GM12878 (cell line): ENCODE data around the gene IDS. TPM values are rescaled to one million over a fixed set of nuclear protein-coding genes. Genes with fewer than 3 reads are reported as not detected.

Experiments used
- ATAC-seq: fragments of 200-7000 bp; cut with Tn5 transposase; 3 replicates; pipeline ENCODE4 v1.9.1; 2020; ENCODE audit warnings: mild to moderate bottlenecking, moderate library complexity
- BruUV-seq: library from RNA; stranded (reverse); fragments of 400-500 nt; replicated peaks from 2 replicates; lab custom pipeline; 2021; lab: Mats Ljungman, UMichigan
- CTCF ChIA-PET: fragments of 300-600 bp; sonication (Branson Sonifier 250); formaldehyde crosslinking; extraction: SDS; loops from one replicate; lab custom pipeline; 2021; ENCODE audit warnings: inconsistent platforms; lab: Yijun Ruan, JAX
- POLR2A ChIA-PET: fragments of 350-600 bp; formaldehyde crosslinking; extraction: SDS; loops from one replicate; lab custom pipeline; 2021; ENCODE audit warnings: inconsistent platforms; lab: Charles Lee
- RAD21 ChIA-PET: fragments of 300-600 bp; sonication (Branson Sonifier 250); formaldehyde crosslinking; loops from one replicate; lab custom pipeline; 2023; ENCODE audit warnings: antibody characterized with exemption; ENCODE audit not compliant: unreplicated experiment; lab: Charles Lee
- SMC1A ChIA-PET: fragments of 300-600 bp; sonication (Branson Sonifier 250); formaldehyde crosslinking; loops from one replicate; lab custom pipeline; 2023; ENCODE audit not compliant: unreplicated experiment, uncharacterized antibody; lab: Charles Lee
- DNase-seq: peaks from one replicate; pipeline ENCODE4 v3.0.0-alpha.2; 2011; ENCODE audit warnings: low read depth, low spot score
- FAIRE-seq: peaks from 3 replicates; lab custom pipeline; 2011; peaks lifted over from hg19 to GRCh38; lab: Jason Lieb, UNC
- H2AFZ ChIP-seq: 2 replicates; pipeline ENCODE4 v1.6.0; 2011; ENCODE audit warnings: low read depth, low read length, control low read depth; ENCODE audit not compliant: control insufficient read depth
- H3K27ac ChIP-seq: 2 replicates; pipeline ENCODE4 v1.5.1; 2011; ENCODE audit warnings: control low read depth; ENCODE audit not compliant: control insufficient read depth, insufficient read depth
- H3K27me3 ChIP-seq, 2 experiments: replicated peaks in 1 of 2; 2 replicates each; pipeline versions ENCODE4 v1.6.0 to v1.6.1; 2011; ENCODE audit warnings: low read length in 1 of 2; ENCODE audit not compliant: control insufficient read depth in 2 of 2, insufficient read depth in 2 of 2
- H3K36me3 ChIP-seq, 2 experiments: 2 replicates each; pipeline ENCODE4 v1.5.1; 2011; ENCODE audit warnings: low read length in 1 of 2; ENCODE audit not compliant: control insufficient read depth in 2 of 2, insufficient read depth in 2 of 2
- H3K4me1 ChIP-seq: 2 replicates; pipeline ENCODE4 v1.6.1; 2011; ENCODE audit warnings: mild to moderate bottlenecking, low read length, moderate library complexity, mixed read lengths; ENCODE audit not compliant: control insufficient read depth, insufficient read depth
- H3K4me2 ChIP-seq: 2 replicates; pipeline ENCODE4 v1.6.0; 2011; ENCODE audit warnings: control low read depth; ENCODE audit not compliant: control insufficient read depth, insufficient read depth
- H3K4me3 ChIP-seq: fragments of 200-600 bp; sonication (generic); 2 replicates; pipeline ENCODE4 v1.5.1; 2016
- H3K79me2 ChIP-seq: 2 replicates; pipeline ENCODE4 v1.6.0; 2011; ENCODE audit warnings: low read length; ENCODE audit not compliant: control insufficient read depth, insufficient read depth
- H3K9ac ChIP-seq: 2 replicates; pipeline ENCODE4 v1.8.0; 2011; ENCODE audit warnings: low read length, control low read depth, mixed read lengths; ENCODE audit not compliant: control insufficient read depth, insufficient read depth
- H3K9me3 ChIP-seq: replicated peaks from 3 replicates; pipeline ENCODE4 v1.5.1; 2011; ENCODE audit warnings: mild to moderate bottlenecking, low read length; ENCODE audit not compliant: control insufficient read depth, insufficient read depth
- H4K20me1 ChIP-seq: 2 replicates; pipeline ENCODE4 v1.6.0; 2011; ENCODE audit not compliant: control insufficient read depth, insufficient read depth
- CEBPB ChIP-seq, 2 experiments: fragments of 150-350 bp in 1 of 2; IDR thresholded peaks; 2 replicates each; pipeline ENCODE4 v1.6.1; 2012 to 2014; ENCODE audit warnings: low read depth in 2 of 2, low read length in 2 of 2, borderline replicate concordance in 1 of 2, inconsistent platforms in 1 of 2
- NR2F1 ChIP-seq: fragments of 450-650 bp; conservative IDR thresholded peaks from 2 replicates; pipeline ENCODE4 v1.6.1; 2017; ENCODE audit warnings: mild to moderate bottlenecking
- NRF1 ChIP-seq: conservative IDR thresholded peaks from 2 replicates; pipeline ENCODE4 v1.6.1; 2011; ENCODE audit warnings: mild to moderate bottlenecking, low read depth, low read length, improper control_type of control experiment
- WGBS: methylation state at CpG from one replicate; pipeline ENCODE4 v1.1.6; 2016; ENCODE audit warnings: low lambda C conversion rate; ENCODE audit not compliant: insufficient replicate concordance, insufficient coverage; ENCODE audit errors: missing lambda C conversion rate; 5-methylcytosine and 5-hydroxymethylcytosine counted together
- in situ Hi-C: fragments of 300-500 bp; cut with MboI; formaldehyde crosslinking; loops from 9 replicates; pipeline ENCODE4 v1.14.3; 2018; ENCODE audit warnings: mixed read lengths
- intact Hi-C: fragments of 100-400 bp; cut with micrococcal nuclease; formaldehyde crosslinking; loops from one replicate; pipeline ENCODE4 v1.14.2; 2022; ENCODE audit not compliant: unreplicated experiment
- polyA plus RNA-seq, 11 experiments: library from polyadenylated mRNA; depleted of rRNA in 4 of 11; unstranded in 6 of 11; stranded (reverse) in 5 of 11; fragments of >200 nt; fragmentation: Nextera tagmentation in 4 of 11; fragmentation: Illumina TruSeq in 1 of 11; extraction: Ambion mirVana in 4 of 11; extraction: Trizol in 1 of 11; gene quantifications; 1 replicate in 1 of 11; 2 replicates in 10 of 11; pipeline versions ENCODE4 v1.2.1 to v1.2.3, GENCODE V29; 2011 to 2016; ENCODE audit warnings: inconsistent platforms in 2 of 11, missing spikeins in 2 of 11, low read depth in 1 of 11
- total RNA-seq, 4 experiments: library from RNA; depleted of rRNA in 3 of 4; stranded (reverse); fragments of >200 nt in 3 of 4; fragmentation: Illumina TruSeq in 1 of 4; extraction: Trizol in 1 of 4; gene quantifications; 2 replicates each; pipeline versions ENCODE4 v1.2.1 to v1.2.3, GENCODE V29; 2013 to 2021
- TF ChIP-seq, protein P1 (sequence below): IDR thresholded peaks from 2 replicates; pipeline ENCODE4 v1.6.1; 2012; ENCODE audit warnings: mild to moderate bottlenecking, low read depth, low read length
- TF ChIP-seq, protein P2 (sequence below): fragments of 450-650 bp; IDR thresholded peaks from 2 replicates; pipeline ENCODE4 v1.6.1; 2018; ENCODE audit warnings: borderline replicate concordance, mild to moderate bottlenecking; ENCODE audit not compliant: partially characterized antibody
- TF ChIP-seq, protein P3 (sequence below): fragments of 450-650 bp; conservative IDR thresholded peaks from 2 replicates; pipeline ENCODE4 v1.6.1; 2017; ENCODE audit warnings: mild to moderate bottlenecking, moderate library complexity

Gene IDS
- total and polyA plus RNA-seq, 10 of the 15 experiments (the other 5 are each of a cell fraction or from before 2014, with no cell fraction given) = 6.1 to 79.1 (median 51.7) TPM

DNA sequence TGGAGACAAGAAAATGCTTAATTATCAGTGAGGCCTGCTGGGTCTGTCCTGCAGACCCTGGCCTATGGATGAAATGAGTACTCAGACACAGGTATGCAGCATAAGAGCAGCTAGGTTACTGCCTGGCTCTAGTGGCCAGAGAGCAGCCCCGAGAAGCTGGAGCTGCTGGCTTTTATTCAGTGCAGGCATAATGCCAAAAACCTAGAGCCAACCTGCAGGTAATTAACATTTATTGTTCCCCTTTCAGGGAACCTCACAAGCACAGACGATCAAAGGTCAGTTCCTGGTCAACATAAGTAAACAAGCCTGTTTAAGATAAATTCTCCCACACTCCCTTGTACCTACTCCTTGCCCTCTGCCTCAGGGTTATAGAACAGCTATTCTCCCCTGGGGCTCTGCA, 13.3 kb downstream of the IDS start:
- Histone ChIP-seq H3K9me3 (no peaks in the 10 kb centered on the region), H3K4me1 (no peaks in the 10 kb centered on the region), H3K36me3 (peaks cover 8% of the 10 kb centered on the region in 2 experiments; a peak in 3 of 4 replicates), H3K4me2 (no peak overlapping the region), H3K79me2 (no peaks in the 10 kb centered on the region), H4K20me1 (no peaks in the 10 kb centered on the region), H3K9ac (no peak overlapping the region), H3K27ac (no peak overlapping the region), H3K27me3 (no peaks in the 10 kb centered on the region), H3K4me3 (no peak overlapping the region), H2AFZ (no peak overlapping the region)
- intact Hi-C loops (no loop called here), in situ Hi-C loops (no loop called here)
- no peak for FAIRE-seq
- 20% methylated on average over 2 of the region's 2 CpGs for WGBS
- BruUV-seq = no TSS peak
- ATAC-seq = no peak
- RAD21 ChIA-PET = no interaction called here
- DNase-seq = no peak
- CTCF ChIA-PET = no interaction called here
- SMC1A ChIA-PET = interaction anchor here (1.7 kb wide), 1 partner anchor 8 kb away, joined by 5 read pairs; no protein-coding TSS in a partner anchor
- TF ChIP-seq, protein P1, sequence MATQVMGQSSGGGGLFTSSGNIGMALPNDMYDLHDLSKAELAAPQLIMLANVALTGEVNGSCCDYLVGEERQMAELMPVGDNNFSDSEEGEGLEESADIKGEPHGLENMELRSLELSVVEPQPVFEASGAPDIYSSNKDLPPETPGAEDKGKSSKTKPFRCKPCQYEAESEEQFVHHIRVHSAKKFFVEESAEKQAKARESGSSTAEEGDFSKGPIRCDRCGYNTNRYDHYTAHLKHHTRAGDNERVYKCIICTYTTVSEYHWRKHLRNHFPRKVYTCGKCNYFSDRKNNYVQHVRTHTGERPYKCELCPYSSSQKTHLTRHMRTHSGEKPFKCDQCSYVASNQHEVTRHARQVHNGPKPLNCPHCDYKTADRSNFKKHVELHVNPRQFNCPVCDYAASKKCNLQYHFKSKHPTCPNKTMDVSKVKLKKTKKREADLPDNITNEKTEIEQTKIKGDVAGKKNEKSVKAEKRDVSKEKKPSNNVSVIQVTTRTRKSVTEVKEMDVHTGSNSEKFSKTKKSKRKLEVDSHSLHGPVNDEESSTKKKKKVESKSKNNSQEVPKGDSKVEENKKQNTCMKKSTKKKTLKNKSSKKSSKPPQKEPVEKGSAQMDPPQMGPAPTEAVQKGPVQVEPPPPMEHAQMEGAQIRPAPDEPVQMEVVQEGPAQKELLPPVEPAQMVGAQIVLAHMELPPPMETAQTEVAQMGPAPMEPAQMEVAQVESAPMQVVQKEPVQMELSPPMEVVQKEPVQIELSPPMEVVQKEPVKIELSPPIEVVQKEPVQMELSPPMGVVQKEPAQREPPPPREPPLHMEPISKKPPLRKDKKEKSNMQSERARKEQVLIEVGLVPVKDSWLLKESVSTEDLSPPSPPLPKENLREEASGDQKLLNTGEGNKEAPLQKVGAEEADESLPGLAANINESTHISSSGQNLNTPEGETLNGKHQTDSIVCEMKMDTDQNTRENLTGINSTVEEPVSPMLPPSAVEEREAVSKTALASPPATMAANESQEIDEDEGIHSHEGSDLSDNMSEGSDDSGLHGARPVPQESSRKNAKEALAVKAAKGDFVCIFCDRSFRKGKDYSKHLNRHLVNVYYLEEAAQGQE = no peak
- TF ChIP-seq CEBPB (IDR thresholded peaks at IDR 0.05; ENCODE audit: borderline replicate concordance in 1 of 2, low read depth in 2 of 2, low read length in 2 of 2) (no peak), NR2F1 (0 out of 2 replicates have a peak, but pooled peaks have one; percentile 33), NRF1 (no peak)
- TF ChIP-seq, protein P2, sequence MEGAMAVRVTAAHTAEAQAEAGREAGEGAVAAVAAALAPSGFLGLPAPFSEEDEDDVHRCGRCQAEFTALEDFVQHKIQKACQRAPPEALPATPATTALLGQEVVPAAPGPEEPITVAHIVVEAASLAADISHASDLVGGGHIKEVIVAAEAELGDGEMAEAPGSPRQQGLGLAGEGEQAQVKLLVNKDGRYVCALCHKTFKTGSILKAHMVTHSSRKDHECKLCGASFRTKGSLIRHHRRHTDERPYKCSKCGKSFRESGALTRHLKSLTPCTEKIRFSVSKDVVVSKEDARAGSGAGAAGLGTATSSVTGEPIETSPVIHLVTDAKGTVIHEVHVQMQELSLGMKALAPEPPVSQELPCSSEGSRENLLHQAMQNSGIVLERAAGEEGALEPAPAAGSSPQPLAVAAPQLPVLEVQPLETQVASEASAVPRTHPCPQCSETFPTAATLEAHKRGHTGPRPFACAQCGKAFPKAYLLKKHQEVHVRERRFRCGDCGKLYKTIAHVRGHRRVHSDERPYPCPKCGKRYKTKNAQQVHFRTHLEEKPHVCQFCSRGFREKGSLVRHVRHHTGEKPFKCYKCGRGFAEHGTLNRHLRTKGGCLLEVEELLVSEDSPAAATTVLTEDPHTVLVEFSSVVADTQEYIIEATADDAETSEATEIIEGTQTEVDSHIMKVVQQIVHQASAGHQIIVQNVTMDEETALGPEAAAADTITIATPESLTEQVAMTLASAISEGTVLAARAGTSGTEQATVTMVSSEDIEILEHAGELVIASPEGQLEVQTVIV = no peak
- TF ChIP-seq, protein P3, sequence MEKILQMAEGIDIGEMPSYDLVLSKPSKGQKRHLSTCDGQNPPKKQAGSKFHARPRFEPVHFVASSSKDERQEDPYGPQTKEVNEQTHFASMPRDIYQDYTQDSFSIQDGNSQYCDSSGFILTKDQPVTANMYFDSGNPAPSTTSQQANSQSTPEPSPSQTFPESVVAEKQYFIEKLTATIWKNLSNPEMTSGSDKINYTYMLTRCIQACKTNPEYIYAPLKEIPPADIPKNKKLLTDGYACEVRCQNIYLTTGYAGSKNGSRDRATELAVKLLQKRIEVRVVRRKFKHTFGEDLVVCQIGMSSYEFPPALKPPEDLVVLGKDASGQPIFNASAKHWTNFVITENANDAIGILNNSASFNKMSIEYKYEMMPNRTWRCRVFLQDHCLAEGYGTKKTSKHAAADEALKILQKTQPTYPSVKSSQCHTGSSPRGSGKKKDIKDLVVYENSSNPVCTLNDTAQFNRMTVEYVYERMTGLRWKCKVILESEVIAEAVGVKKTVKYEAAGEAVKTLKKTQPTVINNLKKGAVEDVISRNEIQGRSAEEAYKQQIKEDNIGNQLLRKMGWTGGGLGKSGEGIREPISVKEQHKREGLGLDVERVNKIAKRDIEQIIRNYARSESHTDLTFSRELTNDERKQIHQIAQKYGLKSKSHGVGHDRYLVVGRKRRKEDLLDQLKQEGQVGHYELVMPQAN = no peak
- POLR2A ChIA-PET = no interaction called here
